Measurements from ENCODE around the gene BRD4. TPM values are rescaled to one million over a fixed set of nuclear protein-coding genes. Genes with fewer than 3 reads are reported as not detected.

Gene BRD4
- total RNA-seq, 2 experiments from 2014 or later: 104 to 109 TPM

DNA sequence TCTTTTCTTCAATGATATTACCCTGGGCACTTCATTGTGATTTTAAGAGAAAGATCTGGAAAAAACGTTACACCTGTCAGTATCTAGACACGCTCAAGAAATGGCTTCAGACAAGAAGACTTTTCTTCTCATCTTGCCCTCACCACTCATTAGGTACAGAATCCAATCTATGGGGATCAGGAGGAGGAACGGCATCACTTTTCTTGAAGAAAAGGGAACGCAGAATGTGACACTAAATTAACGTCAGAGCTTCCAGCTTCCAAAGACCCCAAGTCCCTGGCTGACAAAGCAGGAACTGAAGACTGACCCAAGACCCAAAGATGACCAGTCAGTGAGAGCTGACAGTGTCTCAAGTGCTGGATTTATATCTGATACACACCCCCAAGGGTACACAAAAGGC lies 48.2 kb downstream of the BRD4 start:
- CTCF ChIA-PET: interaction anchor here (0.8 to 0.9 kb wide), 3 partner anchors 10 to 20 kb away, joined by 3 to 6 read pairs (median 3); no protein-coding TSS in a partner anchor

DNA sequence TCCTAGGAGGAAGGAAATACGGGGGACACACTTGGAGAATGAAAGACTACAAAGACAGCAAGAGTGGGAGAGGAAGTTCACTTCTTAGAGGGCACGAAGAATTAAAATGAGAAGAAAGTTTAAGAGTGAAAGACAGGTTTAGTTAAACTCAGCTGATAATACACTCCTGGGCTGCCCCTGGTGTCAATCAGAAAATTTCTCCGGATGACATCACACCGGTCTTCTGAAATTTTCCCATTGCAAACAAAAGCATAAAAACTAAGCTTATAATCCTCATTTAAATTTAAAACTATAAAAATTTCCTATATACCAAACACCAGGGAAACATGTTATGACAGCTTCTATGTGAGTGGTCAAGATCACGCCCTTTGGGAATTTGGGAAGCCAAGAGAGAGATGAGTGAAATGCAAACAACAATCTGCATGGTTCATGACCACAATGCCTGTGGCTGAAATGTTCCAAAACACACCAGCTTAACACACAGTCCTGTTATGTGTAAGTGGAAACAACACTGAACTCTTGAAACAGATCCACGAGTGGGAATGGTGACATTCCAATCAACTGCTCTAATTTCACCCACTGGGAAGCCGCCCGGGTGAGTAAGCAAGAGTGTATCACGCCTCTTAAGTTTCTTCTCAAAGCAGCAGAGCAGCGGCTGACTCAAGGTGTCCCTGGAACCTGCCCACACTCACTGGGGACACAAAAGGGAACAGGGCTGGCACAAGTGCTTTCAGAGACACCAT lies 49.0 kb downstream of the BRD4 start:
- POLR2A ChIA-PET: interaction anchor here (1.1 kb wide), 1 partner anchor 69 kb away, joined by 3 read pairs; no protein-coding TSS in a partner anchor
- CTCF ChIA-PET: interaction anchor here (0.8 to 2.3 kb wide), 4 partner anchors 10 to 106 kb away, joined by 3 to 9 read pairs (median 4); no protein-coding TSS in a partner anchor

More for the DNA sequence above, 48.2 kb downstream of the BRD4 start:
- POLR2A ChIA-PET: interaction anchor here (1.1 kb wide), 1 partner anchor 68 kb away, joined by 3 read pairs; no protein-coding TSS in a partner anchor

DNA sequence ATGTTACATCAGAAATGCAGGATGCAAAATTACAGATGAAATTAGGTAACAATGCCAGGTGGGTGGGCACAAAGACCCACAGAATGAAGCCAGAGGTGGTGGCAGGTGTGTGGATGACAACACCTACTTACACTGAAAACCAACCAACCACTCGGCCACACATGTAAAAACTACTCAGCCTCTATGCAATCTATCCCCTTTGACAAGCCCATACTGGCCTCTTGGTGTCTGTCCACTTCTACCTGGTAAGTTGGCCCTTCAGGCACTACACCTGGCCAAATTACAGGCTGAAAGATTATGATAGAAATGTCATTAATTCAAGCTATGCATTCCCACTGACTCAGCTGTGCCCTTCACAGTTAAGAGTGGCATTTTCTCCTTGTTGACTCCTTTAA lies 50.0 kb downstream of the BRD4 start:
- ChIA-PET POLR2A (no interaction called here), CTCF (interaction anchor here (1.2 to 2.3 kb wide), 3 partner anchors 11 to 40 kb away, joined by 4 to 9 read pairs (median 4); no protein-coding TSS in a partner anchor)

DNA sequence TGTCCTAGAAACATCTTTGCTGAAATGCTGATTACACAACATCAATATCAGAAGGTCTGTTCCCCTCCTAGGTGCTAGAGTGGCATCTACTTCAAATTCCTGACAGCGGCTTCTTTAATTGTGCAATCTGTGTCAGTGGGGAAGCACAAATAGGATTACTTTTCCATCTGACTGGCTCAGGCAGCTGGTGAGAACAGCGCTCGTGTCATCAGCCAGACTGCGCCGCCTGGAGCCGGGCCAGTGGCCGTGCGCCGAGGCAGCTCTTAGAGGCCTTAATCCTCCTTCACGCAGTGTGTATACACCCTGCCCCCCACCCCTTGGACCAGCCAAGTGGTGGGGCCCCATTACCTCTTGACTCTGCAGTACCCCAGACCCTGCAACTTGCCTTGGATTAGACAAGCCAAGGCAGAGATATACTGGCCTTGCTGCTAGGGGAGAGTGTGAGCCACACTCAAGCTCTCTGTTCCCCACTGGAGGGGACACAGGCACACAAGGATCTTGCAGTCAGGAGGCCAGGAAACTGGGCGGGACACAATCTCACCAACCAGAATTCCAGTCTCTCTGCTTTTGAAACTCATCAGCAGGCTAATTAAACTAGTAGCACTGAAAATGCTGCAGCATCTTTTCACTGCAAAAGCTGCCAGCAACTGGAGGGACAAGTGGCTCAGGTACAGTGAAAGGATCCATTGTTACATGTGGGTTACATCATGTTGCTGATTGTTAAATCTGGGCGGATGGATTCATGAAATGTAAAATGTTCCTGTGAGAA lies 51.2 kb downstream of the BRD4 start:
- POLR2A ChIA-PET: no interaction called here
- CTCF ChIA-PET: interaction anchor here (1.2 to 2.3 kb wide), 2 partner anchors 12 to 42 kb away, joined by 4 to 9 read pairs; no protein-coding TSS in a partner anchor

DNA sequence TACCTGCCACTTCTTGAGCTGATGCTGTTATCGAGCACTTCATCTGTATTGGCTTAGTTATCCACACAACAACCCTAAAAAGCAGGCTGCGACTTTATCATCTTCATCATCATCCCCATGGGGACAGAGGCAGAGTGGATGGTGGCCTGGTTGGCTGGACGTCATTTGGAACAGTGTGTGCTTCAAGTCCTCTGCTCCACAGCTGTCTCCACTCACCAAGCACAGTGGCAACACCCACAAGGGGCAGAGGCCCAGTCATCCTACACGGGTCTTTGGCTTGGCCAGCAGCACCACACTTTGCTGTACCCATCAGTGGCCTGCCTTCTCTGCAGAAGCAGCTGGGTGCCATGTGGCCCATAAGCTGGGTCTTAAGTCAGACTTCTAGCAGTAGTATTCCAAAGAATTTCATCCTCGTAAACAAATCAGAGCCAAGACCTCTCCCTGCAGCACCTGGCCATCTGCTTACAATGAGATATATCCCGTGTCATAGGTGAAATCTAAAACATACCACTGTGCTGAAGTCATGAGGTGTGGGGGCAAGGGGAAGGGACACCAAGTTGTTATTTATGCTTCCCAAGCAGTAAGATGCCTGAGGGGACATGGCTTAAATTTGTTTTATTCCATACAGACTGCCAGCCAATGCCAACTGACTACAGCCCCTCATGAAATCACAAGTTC lies 52.2 kb downstream of the BRD4 start:
- POLR2A ChIA-PET: interaction anchor here (0.5 to 1.0 kb wide), 2 partner anchors 13 to 95 kb away, joined by 3 read pairs; no protein-coding TSS in a partner anchor
- CTCF ChIA-PET: no interaction called here

DNA sequence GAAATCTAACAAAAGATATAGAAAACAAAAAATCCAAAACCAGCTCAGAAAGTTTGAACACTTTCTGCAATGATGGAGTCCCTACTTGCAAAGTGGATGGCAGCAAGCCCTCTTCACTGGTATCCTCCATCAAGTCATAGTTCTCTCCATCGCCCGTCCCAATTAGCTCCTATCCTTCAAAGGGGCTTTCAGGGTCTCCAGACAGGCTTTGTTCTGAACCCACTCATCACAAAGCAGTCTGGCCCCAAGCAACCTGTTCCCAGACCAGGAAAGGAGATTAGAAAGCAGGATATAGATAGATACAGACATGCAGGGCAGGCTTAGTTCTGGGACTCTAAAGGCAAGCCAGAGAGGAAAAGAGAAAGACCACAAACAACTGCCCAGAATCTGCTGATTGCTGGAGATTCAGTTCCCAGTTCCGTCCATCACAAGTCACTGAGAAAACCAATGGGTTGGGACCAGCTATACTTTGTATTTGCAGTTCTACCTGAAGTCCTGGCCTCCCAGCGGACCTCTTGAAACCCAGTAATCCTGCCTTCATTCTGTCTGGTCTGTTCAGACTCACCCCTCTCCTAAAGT lies 52.9 kb downstream of the BRD4 start:
- CTCF ChIA-PET: no interaction called here
- POLR2A ChIA-PET: interaction anchor here (1.0 kb wide), 1 partner anchor 14 kb away, joined by 3 read pairs; no protein-coding TSS in a partner anchor

DNA sequence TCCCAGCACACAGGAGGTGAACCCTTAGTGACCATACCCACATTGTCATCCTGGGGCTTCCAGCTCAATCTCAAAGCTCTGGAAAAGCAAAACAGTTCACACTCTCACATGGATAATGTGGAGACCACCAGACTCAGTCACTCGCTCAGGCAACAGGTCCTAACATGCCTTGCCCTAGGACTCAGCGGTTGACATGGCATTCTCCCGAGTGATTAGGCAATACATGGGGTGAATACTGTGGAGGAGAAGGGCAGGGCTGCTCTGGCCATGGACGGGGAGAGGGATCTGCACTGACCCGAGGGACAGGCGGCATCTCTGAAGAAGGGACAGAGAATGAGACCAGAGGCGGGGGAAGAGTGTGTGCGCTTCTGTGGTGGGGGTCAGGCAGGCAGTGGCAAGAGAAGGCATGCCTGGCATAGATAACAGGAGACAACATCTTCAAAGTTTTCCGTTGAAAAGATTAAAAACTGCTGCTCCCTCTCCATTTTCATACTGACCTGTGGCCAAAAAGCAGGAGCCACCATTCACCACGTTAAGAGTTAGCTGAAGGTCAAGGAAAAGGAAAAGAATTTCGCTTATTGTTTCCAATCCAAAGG lies 55.6 kb downstream of the BRD4 start:
- ChIA-PET POLR2A (no interaction called here), CTCF (interaction anchor here (0.6 kb wide), 1 partner anchor 26 kb away, joined by 3 read pairs; no protein-coding TSS in a partner anchor)

DNA sequence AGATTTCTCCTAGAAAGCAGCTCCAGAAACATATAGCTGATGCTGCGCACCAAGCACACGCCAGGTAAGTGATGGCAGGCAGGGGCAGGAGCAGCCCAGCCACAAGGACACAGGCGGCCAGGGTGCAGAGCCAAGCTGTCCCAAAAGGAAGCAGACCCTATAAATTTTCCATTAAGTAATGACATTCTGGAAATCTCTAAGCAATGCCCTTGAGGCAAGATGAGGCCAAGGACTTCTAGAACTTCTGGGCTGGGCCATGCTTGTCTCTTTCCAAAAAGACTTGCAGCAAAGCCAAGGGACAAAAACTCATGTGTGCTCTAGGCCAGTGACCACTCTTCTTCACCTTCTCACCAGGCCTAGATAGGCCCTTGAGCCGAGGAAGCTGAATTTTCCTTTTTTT lies 57.9 kb downstream of the BRD4 start:
- POLR2A ChIA-PET: no interaction called here

DNA sequence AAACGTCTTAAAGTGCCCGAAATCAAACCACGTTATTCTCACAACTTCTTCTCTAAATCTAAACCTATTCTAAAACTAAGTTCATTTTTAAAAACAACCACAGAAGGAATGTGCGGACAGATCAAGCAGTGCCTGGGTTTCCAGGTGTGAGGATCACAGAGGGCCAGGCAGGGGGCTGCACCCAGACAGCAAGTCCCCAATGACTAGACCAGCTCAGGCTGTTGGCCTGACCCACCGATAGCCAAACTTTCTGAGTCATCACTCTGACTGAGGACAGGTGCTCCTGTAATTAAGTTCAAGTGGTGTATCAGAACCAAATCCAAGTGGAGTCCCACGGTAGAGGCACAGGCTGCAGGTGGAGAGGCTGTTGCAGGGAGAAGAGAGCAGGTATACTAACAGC lies 62.5 kb downstream of the BRD4 start:
- POLR2A ChIA-PET: no interaction called here
- CTCF ChIA-PET: no interaction called here

More for the DNA sequence above, 57.9 kb downstream of the BRD4 start:
- CTCF ChIA-PET: no interaction called here

DNA sequence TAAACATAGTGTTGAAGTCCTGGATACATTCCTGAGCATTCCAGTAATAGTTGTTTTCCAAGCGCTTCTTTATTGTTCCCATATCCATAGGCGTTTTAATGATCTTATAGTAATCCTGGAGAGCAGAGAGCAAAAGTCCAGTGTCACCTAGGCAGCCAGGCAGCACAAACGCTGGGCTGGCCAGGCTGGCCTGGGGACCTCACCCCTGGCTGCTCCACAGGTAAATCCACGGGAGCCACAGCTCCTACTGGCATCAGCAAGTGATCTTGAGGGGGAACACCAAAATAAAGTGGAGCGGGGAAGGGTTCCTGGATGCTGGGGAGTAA lies 63.4 kb downstream of the BRD4 start:
- POLR2A ChIA-PET: interaction anchor here (0.6 kb wide), 1 partner anchor 142 kb away, joined by 6 read pairs; no protein-coding TSS in a partner anchor
- CTCF ChIA-PET: no interaction called here

DNA sequence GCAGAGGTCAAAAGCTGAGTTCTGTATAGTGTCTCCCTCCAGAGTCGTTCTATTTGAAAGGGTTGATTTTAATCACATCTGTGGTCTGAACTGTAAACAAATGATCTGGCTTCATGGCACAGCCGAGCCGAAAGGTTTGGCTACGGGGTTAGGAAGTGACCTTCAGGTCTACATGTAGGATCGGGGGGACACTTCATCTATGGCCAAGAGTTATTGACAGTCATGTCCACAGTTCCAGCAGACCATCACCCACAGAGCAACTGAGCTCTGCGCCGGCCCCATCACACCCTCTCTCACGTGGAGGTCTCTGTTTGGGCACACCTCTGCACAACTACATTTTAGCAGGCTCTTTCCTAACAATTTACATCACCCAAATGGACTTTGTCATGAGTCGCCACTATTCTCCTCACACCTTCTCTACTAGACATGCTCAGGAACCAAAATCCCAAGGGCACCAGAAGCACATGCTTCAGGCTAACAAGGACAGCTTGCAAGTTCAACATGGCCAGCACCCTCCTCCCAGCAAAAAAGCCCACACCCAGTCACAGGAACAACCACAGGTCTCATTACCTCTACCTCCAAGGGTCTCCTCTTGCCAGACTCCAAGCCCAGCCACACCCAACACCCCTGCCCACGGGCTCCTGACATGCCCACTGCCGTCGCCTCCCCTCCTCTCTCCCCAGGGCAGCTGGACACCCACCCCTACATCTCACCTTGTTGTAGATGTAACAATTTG lies 64.0 kb downstream of the BRD4 start:
- CTCF ChIA-PET: no interaction called here
- POLR2A ChIA-PET: interaction anchor here (0.6 kb wide), 1 partner anchor 143 kb away, joined by 6 read pairs; no protein-coding TSS in a partner anchor

DNA sequence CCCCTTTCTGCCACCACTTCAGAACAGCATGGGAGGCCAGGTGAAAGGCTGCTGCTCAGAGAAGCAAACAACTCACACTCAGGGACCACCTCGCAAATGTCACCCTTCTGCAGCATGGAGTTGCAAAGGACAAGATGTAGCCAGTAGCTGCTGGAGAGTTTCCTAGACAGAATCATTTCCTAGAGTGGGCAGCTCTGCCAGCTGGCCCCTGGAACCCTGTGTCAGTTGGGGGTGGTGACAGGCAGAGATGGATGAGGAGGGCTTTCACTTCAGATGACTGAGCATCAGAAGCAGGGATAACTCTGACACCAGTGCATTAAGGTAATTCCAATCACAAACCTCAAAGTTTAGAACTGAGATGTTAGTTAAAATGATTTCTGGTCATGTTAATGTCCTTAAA lies 65.7 kb downstream of the BRD4 start:
- ChIA-PET CTCF (no interaction called here), POLR2A (interaction anchor here (0.9 kb wide), 1 partner anchor 93 kb away, joined by 3 read pairs; no protein-coding TSS in a partner anchor)

DNA sequence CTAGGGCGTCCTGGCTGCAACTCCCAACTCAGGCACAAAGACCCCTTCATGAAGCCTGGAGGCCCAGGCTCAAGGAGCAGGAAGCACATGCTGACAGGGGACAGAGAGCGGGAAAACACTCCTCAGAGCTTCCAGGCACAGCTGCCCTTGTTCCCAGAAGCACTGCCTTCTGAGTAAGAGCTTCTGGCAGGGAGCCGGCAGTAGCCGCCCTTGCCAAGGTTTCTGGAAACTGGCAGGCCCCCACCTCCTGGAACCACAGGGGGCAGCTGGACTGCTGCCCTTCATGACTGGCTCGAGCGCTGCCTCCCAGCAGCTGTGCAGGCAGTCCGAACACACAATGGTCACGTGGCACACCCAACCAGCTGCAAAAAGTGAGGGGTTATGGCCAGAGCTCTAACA lies 66.5 kb downstream of the BRD4 start:
- POLR2A ChIA-PET: interaction anchor here (0.9 kb wide), 1 partner anchor 94 kb away, joined by 3 read pairs; no protein-coding TSS in a partner anchor
- CTCF ChIA-PET: no interaction called here

DNA sequence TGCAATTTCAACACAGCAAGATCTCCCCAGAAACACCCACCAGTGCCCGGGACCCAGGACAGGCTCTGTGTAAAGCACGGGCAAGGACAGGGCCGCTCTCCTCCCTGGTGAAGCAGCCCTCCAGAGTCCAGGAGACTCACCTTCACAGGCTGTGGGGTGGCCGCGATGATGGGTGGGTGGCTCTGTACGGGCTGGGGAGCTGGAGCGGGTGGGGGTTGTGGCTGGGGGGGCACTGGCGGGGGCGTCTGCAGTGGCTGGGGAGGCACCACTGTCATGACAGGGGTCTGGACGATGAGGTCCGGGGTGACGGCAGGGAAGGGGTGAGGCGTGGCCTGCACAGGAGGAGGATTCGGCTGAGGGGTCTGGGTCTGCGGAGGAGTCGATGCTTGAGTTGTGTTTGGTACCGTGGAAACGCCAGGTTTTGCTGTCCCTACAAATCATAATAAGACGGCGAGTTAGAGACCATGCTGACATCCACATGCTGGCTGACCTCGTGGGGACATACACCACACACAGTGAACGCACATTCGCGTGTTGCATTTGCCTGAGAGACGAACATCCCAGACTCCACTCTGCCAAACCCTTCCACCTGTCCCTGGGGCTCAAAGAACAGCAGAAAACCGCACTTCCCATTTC lies 67.0 kb downstream of the BRD4 start:
- POLR2A ChIA-PET: interaction anchor here (1.3 kb wide), 1 partner anchor 114 kb away, joined by 3 read pairs; the partner anchor contains the start of gene AKAP8
- CTCF ChIA-PET: no interaction called here

DNA sequence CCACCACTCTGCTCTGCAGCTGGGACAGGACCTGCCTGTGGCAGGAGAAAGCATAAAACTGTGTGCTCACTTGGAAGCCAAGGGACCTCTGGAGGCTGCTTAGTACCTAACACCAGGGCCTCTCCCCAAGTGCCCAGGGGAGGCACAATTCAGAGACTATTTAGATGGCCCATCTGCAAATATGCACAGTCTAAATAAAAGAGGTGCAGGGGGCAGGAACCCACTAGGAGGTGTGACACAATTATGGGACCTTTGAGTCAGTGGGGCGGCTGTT lies 67.5 kb downstream of the BRD4 start:
- ChIA-PET POLR2A (interaction anchor here (1.3 kb wide), 1 partner anchor 115 kb away, joined by 3 read pairs; the partner anchor contains the start of gene AKAP8), CTCF (no interaction called here)

DNA sequence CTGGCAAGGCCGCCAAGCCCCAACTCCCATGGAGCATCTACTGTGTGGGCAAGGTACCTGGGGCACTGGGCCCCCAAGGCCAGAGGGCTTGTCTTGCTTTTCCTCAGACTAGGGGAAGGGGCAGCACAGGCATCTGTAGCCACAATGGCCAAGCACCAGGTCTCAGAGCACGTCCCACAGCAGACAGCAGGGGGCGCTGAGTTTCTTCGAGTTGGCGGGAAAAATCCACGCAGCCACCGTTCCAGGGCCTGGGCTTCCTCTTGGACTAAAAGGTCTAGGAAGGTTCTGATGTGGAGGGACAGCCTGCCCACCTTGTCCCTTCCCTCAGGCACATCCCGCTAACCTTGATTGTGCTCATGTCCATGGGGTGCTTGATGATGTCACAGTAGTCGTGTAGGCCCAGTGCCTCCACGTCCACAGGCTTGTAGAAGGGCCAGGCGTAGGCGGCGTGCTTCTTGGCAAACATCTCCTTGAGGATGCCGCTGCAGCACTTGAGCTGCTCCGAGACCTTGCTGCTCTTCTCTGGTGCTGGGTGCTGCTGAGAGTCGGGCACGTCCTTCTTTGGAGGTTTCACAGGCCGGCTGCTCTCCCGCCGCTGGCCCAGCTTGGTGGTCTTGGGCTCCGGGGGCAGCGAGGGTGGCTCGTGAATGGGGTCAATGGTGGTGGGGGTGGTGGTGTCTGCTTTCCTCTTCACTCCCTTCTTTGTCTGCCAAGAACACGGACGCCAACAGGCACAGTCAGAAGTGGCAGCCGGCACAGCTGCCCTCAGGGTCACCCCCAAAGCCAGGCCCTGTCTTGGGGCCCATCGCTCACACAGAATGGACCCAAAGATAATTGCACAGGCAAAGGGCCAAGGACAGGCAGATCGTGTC lies 68.0 kb downstream of the BRD4 start:
- POLR2A ChIA-PET: interaction anchor here (1.3 kb wide), 1 partner anchor 115 kb away, joined by 3 read pairs; the partner anchor contains the start of gene AKAP8
- CTCF ChIA-PET: interaction anchor here (0.7 kb wide), 2 partner anchors 13 to 14 kb away, joined by 3 to 4 read pairs; no protein-coding TSS in a partner anchor
